HG03280 (cell line): ENCODE results near the gene CRB2.

ENCODE experiments used
- ATAC-seq: cut with Tn5 transposase; IDR thresholded peaks from one replicate; pipeline ENCODE4 v1.9.1; 2021; ENCODE audit warnings: mild to moderate bottlenecking, moderate library complexity; ENCODE audit not compliant: unreplicated experiment

The CRB2 gene

DNA sequence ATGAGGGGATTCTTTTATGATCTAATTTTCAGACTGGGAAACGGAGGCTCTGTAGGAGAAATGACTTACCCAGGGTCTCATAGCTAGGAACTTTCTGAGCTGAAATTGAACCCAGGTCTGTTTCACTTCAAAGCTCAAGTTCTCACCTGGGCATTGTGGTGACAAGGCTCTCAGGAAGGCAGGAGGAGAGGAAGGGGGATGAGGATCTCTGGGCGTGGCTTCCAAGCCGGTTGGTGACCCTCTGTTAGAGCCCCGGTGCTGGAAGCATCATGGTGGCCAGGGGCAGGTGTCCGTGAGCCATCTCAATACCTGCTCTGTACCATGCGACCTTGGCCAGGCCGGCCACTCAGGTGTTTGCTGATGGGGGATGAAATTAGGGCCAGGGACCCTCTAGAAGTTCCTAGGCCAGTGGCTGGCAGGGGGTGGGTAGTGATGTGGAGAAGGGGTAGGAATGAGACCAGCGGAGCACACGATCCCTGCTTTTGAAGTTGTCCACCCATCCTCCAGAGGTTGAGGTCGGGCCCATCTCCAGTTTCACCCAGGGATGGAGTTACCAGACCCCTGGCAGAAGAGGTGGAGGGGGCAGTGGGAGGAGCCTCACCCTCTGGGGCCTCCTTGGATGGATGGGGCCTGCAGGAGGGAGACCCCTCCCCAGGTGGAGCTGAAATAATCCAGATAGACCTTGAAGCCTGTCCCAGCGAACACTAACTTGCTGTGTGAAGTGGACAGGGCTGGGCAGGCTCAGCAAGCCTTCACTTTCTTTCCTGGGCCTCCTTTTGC is 5.9 kb downstream of the CRB2 start:
- ATAC-seq: no peak

DNA sequence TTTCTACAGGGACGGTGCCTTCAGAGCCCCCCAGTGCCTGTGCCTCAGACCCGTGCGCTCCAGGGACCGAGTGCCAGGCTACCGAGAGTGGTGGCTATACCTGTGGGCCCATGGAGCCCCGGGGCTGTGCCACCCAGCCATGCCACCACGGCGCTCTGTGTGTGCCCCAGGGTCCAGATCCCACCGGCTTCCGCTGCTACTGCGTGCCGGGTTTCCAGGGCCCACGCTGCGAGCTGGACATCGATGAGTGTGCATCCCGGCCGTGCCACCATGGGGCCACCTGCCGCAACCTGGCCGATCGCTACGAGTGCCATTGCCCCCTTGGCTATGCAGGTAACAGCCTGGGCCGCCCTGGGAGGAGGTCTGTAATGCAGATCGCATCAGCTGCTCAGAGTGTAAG is 6.9 kb downstream of the CRB2 start:
- no peak for ATAC-seq

DNA sequence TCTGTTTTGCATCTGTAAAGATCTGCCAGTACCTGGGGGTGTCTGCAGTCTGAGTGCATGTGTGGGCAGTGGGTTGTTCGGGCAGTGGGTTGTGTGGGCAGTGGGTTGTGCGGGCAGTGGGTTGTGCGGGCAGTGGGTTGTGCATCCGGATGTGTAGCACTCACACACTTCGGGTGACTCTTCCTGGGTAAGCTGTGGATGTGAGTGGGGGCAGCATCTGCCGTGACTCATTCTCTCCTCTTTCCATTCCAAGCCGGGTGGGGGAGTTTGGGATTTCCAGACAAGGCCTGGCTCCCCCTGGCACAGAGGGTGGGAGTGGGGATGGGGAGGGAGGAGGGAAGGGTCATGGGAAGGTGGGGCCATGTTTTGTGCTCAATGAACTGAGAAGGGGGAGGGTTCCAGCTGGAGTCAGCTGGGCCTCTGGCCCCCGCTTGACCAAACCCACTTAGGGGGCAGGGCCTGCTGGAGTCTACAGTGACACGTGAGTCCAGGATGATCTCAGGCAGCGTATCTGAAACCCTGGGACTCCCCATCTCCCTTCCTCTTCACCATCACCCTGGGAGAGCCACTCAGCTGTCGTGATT is 8.3 kb downstream of the CRB2 start:
- no peak for ATAC-seq

DNA sequence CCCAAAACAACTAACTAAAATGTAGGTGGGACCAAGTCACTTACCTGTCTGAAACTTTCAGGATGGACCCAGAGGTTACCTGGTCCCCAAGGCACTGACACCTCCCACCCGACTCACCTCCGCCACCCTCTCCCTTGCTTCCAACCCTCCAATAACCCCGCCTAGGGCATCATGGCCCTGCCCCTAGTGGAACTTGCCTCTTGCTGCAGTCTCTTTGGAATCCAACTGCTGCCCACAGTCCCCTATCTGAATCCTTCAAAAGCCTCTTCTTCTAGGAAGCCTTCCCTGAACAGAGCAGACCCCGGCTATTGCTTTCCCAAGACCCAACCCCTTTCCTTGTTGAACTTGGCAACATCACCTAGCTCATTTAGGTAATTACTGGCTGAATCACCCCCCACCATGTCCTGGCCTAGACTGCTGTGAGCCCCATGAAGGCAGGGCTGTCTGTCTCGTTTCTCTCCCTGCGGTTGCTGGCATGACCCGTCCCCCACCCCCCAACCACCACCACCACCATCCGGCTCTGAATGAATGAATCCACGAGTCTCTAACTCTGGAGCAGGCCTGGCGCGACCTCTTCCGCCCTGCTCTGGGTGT is 9.4 kb downstream of the CRB2 start:
- ATAC-seq: no peak

DNA sequence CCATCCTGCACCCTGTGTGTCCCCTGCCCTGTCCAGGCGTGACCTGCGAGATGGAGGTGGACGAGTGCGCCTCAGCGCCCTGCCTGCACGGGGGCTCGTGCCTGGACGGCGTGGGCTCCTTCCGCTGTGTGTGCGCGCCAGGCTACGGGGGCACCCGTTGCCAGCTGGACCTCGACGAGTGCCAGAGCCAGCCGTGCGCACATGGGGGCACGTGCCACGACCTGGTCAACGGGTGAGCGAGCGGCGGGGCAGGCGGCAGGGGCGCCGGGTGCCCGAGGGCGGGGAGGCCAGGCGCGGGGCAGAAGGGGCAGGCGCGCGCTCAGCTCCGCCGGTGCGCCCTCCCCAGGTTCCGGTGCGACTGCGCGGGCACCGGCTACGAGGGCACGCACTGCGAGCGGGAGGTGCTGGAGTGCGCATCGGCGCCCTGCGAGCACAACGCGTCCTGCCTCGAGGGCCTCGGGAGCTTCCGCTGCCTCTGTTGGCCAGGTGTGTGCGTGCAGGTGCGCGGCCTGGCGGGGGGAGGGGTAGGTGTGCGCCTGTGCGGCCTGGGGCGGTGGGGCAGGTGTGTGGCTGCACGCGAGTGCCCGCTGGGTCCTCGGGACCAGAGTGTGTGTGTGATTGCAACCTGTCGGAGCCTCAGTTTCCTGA is 10.0 kb downstream of the CRB2 start:
- no peak for ATAC-seq

DNA sequence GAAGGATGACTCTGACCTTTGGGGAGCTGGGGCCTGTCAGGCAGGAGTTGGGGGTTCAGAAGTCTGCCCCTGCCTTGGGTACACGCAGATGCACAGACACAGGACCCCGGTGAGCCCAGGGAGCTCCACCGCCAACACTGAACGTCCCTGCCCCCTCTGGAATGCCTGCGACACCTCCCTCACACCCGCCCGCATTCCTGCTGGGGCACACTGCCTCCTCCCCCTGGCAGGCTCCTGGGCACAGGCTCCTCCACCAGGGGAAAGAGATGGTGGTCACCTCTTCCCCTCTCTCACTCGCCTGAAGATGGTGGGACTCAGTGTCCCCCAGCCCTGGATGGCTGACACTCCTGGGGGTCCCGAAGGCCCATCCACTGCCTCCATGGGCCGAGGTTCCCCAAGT is 12.0 kb downstream of the CRB2 start:
- no peak for ATAC-seq

DNA sequence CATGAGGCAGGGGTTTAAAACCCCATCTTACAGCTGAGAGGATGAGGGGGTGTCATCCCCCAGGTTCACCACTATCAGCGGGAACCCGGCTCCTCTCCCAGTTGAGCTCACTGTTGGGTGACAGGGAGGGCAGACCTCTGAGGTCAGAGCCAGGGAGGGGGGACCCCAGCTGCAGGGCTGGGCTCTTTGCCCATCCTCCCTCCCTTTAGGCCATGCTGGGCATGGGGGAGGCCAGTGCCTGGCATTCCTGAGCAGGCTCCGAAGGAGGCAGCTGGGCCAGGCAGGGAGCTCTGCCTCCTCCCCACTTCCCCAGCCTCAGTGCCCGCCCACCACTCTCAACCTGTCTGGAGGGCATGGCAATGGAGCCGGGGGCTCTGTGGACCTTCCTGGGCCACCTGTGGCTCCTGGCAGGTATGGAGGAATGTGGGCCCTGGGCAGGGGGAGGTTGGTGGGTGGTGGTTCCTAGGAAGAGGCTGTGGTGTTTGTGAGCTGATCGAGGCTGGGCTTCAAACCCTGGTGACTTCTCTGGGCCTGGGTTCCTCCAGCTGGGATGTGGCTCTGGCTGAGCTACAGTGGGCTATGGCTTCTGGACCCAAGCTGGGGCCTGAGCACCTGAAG is 12.6 kb downstream of the CRB2 start:
- no peak for ATAC-seq

DNA sequence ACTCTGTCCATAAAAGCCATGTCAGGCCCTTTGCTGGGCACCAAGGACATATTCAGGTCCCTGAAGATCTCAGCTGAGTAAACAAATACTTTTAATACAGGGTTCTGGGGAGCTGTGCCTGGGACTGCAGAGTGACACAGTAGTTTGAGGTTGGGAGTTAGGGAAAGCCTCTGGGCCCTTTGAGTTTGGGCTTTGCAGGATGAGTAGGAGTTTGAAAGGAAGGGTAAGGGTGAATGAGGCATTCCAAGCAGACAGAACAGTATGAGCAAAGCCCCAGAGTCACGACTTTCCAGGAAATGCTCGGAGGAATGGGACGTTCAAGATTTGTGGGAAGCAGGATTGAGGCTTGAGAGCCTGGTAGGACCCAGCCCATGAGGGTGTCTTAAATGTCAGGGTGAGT is 13.3 kb downstream of the CRB2 start:
- no peak for ATAC-seq

DNA sequence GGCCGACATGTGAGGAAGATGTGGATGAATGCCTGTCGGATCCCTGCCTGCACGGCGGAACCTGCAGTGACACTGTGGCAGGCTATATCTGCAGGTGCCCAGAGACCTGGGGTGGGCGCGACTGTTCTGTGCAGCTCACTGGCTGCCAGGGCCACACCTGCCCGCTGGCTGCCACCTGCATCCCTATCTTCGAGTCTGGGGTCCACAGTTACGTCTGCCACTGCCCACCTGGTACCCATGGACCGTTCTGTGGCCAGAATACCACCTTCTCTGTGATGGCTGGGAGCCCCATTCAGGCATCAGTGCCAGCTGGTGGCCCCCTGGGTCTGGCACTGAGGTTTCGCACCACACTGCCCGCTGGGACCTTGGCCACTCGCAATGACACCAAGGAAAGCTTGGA is 14.1 kb downstream of the CRB2 start:
- no peak for ATAC-seq

DNA sequence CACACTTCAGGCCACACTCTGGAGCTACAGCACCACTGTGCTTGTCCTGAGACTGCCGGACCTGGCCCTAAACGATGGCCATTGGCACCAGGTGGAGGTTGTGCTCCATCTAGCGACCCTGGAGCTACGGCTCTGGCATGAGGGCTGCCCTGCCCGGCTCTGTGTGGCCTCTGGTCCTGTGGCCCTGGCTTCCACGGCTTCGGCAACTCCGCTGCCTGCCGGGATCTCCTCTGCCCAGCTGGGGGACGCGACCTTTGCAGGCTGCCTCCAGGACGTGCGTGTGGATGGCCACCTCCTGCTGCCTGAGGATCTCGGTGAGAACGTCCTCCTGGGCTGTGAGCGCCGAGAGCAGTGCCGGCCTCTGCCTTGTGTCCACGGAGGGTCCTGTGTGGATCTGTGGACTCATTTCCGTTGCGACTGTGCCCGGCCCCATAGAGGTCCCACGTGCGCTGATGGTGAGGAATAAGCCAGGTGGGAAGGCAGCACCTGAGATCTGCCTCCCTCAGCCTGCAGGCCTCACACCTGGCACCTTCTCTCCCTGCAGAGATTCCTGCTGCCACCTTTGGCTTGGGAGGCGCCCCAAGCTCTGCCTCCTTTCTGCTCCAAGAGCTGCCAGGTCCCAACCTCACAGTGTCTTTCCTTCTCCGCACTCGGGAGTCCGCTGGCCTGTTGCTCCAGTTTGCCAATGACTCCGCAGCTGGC is 14.7 kb downstream of the CRB2 start:
- ATAC-seq: no peak

DNA sequence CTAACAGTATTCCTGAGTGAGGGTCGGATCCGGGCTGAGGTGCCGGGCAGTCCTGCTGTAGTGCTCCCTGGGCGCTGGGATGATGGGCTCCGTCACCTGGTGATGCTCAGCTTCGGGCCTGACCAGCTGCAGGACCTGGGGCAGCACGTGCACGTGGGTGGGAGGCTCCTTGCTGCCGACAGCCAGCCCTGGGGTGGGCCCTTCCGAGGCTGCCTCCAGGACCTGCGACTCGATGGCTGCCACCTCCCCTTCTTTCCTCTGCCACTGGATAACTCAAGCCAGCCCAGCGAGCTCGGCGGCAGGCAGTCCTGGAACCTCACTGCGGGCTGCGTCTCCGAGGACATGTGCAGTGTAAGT is 15.2 kb downstream of the CRB2 start:
- no peak for ATAC-seq

DNA sequence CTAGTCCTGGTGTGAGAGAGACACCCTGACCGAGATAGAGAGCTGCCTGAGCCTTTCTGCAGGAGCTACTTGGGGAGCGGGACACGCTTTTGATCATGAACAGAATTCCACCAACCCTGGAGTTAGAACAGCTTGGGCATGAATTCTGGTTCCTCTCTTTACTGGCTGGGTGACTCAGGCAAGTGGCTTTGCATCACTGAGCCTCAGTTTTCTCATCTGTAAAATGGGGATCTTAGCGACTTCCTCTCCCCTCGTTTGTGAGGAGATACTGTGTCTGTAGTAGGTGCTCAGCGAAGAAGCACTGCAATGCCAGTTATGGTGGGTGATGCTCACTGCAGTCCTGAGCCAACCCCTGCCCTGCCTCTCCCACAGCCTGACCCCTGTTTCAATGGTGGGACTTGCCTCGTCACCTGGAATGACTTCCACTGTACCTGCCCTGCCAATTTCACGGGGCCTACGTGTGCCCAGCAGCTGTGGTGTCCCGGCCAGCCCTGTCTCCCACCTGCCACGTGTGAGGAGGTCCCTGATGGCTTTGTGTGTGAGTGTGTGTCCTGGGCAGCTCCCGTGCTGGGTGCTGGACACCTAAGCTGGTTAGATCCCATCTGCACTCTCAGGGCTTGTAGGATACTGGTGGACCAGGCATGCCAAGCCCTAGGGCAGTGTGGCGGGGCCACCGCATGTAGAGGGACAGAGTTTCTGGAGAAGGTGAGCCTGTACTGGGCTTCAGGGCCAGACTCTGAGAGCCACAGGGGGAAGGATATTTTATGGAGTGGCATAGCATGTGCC is 16.0 kb downstream of the CRB2 start:
- no peak for ATAC-seq

DNA sequence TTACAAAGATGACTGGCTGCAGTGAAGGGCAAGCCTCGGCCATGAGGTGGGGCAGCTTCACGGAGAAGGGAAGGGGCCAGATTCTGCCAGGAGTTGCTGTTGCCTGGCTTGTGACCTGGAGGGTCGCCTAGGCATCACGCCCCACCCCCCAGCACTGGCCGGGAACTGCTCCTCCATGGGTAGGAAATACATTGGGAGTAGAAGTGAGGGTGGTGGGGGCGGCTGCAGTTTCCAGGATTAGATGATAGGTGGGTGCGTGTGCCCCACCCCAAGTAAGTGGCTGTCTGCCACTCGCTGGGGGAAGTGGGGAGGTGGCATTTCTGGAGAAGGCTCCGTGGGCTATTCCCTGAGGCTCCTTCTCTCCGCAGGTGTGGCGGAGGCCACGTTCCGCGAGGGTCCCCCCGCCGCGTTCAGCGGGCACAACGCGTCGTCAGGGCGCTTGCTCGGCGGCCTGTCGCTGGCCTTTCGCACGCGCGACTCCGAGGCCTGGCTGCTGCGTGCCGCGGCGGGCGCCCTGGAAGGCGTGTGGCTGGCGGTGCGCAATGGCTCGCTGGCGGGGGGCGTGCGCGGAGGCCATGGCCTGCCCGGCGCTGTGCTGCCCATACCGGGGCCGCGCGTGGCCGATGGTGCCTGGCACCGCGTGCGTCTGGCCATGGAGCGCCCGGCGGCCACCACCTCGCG is 16.9 kb downstream of the CRB2 start:
- ATAC-seq: no peak

DNA sequence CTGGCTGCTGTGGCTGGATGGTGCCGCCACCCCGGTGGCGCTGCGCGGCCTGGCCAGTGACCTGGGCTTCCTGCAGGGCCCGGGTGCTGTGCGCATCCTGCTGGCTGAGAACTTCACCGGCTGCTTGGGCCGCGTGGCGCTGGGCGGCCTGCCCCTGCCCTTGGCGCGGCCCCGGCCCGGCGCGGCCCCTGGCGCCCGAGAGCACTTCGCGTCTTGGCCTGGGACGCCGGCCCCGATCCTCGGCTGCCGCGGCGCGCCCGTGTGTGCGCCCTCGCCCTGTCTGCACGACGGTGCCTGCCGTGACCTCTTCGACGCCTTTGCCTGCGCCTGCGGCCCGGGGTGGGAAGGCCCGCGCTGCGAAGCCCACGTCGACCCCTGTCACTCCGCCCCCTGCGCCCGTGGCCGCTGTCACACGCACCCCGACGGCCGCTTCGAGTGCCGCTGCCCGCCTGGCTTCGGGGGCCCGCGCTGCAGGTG is 17.5 kb downstream of the CRB2 start:
- no peak for ATAC-seq

DNA sequence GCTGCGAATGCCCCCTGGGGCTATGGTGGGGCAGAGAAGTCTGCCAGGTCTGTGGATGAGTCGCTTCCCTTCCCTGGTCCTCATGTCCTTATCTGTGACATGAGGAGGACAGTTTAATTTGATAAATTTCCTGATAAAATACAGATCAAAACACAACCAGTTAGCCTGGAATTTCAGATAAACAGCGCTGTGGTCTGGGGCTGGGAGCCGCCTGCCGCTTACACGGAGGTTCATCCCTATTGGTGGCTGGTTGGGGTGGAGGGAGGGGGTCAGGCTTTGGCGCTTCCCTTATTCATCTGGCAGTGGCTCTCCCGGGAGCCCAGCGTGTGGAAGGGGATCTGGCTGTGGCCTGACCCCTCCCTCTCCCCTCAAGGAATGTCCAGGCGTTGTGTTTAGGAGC is 17.9 kb downstream of the CRB2 start:
- no peak for ATAC-seq

DNA sequence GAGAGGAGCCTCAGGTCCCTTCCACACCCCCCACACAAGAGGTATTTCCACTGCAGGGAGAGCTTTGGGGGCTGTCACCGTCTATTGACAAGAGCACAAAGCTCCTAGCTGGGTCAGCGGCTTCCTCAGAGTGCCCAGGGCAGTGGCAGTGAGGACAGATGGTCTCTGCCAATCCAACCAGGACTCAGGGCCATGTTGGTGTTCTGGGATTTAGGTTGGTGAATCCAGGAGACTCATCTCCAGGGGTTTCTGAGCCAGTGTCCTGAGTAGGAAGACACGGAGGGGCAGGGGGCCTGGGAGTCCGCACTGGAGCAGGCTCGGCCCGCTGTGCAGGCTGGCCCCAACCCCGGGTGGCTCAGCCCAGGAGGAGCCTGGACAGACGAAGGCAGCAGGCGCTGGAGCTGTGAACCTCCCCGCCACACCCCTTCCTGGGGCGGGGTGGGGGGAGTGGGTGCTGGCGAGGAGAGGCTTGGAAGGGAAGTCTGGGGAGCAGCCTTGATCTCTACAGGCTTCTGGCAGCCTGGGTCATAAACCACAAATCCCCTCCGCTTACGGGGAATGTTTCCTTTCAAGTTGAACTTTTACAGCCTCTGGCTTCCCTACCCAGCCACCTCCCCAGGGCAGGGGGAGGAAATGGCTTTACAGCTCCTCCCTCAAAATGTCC is 19.6 kb downstream of the CRB2 start:
- no peak for ATAC-seq

DNA sequence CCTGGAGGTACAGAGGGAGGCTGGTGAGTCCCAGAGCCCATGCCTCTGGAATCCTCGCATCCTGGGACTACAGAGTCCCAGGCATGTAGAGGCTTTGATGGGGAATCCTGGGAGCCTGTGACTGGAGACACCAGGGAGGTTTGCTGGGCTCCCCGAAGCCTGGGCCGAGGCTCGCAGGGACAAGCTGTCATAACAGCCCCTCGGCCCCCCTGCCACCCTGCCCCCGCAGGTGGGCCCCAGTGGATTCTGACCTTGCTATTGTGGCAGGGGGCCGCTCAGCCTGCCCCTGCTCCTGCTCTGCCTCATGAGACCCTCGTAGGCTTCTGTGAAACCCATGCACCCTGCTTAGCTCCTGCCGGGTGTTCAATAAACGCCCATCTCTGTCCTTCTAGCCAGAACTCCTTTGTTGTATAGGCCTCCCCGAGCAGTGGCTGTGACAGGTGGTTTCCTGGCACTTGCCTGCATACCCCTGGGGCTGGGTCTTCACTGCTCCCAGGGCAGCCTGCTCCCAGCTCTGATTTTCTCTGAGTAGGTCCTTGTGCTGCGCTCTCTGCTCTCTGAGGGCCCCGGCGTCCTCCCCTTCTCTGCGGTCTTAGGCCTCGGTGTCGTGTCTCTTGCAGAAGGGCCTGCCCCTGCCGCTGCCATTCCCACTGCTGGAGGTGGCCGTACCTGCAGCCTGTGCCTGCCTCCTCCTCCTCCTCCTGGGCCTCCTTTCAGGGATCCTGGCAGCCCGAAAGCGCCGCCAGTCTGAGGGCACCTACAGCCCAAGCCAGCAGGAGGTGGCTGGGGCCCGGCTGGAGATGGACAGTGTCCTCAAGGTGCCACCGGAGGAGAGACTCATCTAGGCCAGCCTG is 20.4 kb downstream of the CRB2 start:
- ATAC-seq: no peak
